NCI-H345 (cell line): ENCODE measurements around the gene PLEKHA7.
"Not testable (repeated sequence)": the region's sequence is repeated elsewhere in the genome, so short reads cannot be mapped to it uniquely, and the experiment has no call there.

Experiments
- DNase-seq: peaks from one replicate; lab custom pipeline; 2025; lab: John Stamatoyannopoulos, UW

The PLEKHA7 gene

GRCh38 chr11:17010851-17011420 lies 3.3 kb downstream of the PLEKHA7 start:
- DNase-seq: no peak

- DNase-seq: no peak
Observed at GRCh38 chr11:17008099-17008498, 6.1 kb downstream of the PLEKHA7 start.

DNA sequence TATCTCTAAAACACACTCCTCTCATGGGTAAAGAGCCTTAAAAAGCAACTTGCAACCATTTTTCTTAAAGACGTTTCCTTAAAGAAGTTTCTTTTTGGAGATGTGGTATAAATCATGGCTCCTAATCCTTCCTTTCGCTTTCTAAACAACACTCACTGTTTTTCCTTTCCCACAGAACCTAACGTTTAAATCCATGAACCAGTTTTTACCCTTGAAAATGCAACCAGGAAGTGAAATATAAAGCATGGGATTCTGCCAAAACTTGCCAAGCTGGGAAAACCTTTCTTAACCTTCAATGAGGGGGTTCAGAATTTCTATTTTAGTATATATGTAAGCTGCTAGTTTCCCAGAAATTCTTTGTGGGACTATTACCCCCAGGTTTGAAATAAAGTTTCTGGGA lies 8.6 kb downstream of the PLEKHA7 start:
- no peak for DNase-seq

DNA sequence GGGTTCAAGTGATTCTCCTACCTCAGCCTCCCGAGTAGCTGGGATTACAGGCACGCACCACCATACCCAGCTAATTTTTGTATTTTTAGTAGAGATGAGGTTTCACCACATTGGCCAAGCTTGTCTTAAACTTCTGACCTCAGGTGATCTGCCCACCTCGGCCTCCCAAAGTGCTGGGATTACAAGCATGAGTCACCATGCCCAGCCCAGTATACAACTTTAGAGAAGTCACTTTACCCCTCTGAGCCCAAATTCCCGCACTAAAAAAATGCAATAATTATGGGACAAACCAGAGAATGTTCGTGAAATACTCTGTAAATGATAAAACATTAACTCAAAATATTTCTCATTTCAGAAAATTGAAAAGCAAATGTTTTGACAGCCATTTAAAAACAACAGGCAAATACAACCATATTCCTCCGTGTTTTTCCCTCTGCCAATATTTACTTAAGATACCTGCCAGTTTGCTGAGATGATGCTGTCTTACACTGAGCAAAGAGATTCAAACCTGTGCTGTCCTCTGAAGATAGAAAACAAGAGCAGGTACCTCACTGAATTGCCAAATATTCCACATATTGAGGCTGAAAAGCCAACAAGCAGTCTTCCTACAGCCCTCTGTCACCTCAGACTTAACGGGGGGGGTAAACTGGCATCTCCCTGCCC lies 9.6 kb downstream of the PLEKHA7 start:
- no peak for DNase-seq

DNA sequence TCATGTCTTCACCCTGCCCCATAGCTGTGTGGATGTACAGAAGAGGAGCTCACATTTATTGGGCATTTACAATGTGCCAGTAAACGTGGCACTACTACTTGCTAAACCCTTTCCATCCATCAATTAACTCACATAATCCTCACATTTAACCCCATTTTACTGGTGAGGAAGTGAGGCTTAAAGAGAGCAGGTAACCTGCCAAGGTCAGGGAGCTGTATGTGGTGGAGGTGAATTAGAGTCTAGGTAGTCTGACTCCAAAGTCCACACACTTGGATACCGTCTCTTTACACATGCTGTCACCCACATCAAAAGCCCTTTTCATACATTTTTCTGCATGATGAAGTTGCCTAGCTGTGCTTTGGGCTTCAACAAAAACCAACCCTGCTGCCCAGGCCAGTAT lies 10.8 kb downstream of the PLEKHA7 start:
- no peak for DNase-seq

DNA sequence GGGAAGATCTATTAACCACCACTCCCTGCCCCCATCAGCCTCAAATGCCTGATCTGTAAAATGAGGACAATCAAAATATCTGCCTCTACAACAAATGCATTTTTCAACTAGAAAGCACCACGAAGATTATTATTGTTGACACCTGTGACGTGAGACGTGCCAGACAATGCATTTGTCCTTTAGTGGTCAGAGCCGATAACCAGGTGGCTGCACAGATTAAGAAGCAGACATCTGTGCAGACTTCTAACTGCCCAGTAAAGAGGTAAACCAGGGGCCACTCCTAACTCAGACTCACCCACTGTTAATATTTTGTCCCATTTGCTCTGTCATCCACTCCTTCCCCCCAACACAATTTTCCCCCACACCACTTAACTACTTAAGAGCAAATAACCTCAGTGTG lies 11.7 kb downstream of the PLEKHA7 start:
- no peak for DNase-seq

GRCh38 chr11:17001806-17002205 lies 12.4 kb downstream of the PLEKHA7 start:
- DNase-seq: no peak

DNA sequence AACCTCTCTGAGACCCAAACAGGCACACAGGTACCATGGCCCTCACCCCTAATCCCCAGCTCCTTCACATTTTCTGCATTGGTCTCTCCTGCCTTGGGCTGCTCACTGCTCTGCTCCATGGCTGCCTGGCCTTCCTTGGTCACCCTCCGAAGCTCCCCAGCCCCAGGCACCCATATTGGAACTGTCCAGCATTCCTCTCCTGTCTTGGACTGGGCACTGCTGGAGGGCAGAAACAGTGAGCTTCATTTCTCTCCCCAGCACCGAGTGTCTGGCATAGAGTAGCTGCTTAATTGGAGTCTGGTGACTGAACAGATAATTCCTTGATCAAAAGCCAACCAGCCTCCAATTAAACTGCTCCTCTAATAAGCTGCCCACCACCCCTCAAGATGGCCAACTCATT lies 13.2 kb downstream of the PLEKHA7 start:
- DNase-seq: no peak

GRCh38 chr11:17000253-17000652 lies 14.0 kb downstream of the PLEKHA7 start:
- DNase-seq: not testable (repeated sequence)

- DNase-seq: no peak
Observed at GRCh38 chr11:16999116-16999515, 15.1 kb downstream of the PLEKHA7 start.

DNA sequence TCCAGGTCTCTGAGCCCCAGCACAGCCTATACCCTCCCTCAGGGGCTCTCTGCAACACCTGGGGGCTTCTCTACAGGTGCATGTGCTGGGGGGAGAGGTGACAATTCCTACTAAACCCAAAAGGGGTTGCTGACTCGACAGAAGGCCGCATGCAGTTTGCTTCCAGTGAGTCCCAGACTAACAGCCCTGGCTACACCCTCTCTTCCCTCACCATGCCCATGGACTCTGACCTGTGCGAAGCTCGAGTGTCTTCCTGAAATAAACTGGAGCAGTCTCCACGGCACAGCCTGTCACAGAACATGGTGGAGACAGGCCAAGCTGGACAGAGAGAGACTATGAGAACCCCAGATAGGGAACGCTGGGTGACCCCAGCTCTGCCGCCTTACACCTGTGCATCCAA lies 16.6 kb downstream of the PLEKHA7 start:
- DNase-seq: no peak

DNA sequence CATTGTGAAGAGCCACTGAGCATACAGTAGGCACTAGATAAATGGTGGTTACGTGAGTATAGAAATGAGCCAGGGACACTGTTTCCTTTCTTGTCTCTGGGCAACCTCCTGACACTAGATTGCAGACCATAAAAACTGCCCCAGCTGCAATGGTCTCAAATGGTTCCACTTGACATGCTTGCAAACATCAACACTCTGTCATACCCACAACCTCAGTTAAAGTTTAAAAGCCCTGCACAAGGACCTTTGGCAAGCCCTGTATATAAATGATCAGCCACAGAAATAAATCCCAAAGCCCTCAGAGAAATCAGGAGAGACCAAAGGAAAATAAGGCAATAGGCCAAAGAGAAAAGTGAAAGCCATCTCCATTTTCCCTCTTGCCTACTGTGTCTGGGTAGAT lies 20.7 kb downstream of the PLEKHA7 start:
- DNase-seq: no peak

DNA sequence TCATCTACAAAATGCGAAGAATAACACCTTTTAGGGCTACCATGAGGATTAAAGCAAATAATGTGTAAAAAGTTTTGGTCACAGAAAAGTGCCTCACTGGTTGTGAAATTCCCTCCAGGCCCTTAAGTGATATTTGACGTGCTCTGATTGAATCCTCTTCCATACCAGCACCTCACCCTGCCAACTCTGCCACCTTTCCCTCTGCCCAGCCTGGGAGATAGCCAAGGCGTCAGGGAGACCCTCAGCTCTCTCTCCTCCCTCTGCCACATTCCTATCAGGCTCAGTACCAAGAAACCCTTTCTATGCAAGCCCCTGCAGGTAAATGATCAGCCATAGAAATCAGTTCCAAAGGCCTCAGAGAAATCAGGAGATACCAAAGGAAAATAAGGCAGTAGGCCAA lies 21.4 kb downstream of the PLEKHA7 start:
- no peak for DNase-seq

DNA sequence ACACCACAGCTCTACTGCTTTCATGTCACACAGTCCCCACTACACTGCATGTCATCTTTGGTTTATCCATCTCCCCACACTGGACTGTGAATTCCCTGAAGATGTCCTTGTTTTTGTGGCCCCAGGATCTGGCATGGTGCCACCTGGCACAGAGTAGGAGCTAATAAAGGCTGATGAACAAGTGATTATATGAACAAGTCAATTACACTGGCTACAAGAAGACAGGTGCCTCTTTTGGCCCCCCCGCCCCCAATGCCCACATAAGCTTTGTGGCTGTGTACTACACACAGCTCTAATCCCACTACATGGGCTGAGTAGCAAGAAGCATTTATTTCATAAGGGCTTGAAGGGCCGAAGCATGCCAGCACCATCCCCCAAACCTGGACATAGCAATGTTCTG lies 24.7 kb downstream of the PLEKHA7 start:
- no peak for DNase-seq

DNA sequence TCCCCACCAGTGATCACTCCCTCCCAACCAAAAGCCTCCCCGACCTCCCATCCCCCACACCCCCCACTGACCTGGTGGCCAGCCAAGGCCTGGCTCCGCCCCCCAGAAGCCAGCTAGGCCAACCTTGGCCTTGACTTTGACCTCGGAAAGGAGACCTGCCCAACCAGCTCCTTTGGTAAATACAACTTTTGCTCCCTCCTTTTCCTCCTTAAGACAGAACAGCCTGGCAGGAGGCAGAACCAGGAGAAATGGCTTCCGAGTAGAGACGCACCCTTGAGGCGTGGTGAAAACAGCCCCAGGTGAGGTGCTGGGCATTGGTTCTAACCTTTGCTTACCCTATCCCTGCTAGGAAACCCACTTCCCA lies 27.0 kb downstream of the PLEKHA7 start:
- no peak for DNase-seq

DNA sequence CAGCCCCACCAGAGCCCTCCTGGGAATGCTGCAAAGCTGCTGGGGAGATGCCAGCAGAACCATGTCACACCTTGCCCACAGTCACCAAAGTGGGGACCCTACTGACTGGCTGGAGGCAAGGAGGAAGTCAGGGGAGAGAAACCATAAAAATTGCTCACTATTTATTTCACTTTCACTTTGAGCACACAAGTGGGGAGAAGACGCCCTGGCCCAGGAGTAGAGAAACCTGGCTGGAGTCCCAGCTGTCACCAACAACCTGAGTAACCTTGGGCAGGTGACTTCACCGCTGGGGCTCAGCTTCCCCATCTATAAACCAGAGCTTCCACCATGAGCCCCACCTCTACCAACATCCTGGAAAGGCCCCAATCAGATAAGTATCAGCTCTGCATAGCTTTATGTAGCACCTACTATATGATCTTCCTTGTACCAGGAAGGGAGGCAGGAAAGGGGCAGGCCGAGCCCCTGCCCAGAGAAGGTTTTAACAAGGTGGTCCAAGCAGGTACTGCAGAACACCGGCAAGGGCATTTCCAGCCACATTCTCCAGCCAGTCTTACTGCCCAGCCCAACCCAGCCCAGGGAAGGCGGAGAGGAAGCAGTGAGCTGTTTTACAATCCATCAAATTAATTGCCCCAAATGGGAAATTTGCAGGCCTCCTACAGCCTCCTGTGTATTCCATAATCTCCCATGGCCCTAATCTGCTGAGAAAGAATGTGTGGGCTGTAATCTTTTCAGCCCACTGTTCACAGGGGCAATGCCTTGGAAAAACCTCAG lies 27.6 kb downstream of the PLEKHA7 start:
- no peak for DNase-seq

DNA sequence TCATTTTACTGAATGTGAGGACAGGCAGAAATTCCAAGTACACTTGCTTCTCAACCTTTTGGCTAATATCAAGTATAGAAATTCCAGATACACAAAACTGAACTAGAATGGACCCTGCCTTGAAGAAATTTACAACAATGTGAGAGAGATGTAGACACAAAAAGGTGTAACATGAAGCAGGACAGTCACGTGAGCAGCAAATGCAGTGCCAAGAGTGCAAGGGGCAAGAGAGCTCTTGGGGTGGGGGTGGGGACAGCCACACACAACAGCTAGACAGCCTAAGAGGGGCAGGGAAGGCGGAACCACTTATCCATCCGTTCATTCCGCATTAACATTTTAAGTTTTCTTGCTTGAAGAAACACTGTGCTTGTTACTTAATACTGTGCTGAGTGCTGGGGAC lies 28.9 kb downstream of the PLEKHA7 start:
- DNase-seq: no peak

GRCh38 chr11:16984229-16984628 lies 30.0 kb downstream of the PLEKHA7 start:
- DNase-seq: no peak

DNA sequence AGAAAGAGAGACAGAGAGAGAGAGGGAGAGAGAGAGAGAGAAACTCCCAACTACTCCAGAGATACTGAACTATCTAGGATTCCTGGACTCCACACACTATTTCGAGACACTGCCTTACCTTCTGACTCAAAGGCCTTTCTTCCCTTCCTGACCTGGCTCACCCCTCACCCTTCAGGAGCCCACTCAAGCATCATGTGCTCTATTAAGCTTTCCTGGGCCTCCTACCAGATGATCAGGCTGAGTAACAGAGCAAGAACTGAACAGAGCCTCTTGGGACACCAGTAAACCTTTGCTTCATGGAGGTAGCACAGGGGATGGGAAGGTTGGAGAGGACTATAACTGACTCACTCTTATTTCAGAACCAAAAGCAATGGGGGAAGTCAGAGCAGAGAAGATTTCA lies 31.4 kb downstream of the PLEKHA7 start:
- no peak for DNase-seq

GRCh38 chr11:16982256-16982671 lies 31.9 kb downstream of the PLEKHA7 start:
- DNase-seq: no peak

GRCh38 chr11:16981651-16982194 lies 32.5 kb downstream of the PLEKHA7 start:
- DNase-seq: no peak

- DNase-seq: no peak
Observed at GRCh38 chr11:16979703-16980622, 34.3 kb downstream of the PLEKHA7 start.
